Measurements from ENCODE around the gene DGCR8. TPM values are rescaled to one million over a fixed set of nuclear protein-coding genes. Genes with fewer than 3 reads are reported as not detected.

DGCR8 gene
- polyA plus RNA-seq, 1 experiment = 21.3 TPM

GRCh38 chr22:20127869-20128618, 48.0 kb downstream of the DGCR8 start:
- POLR2A ChIA-PET = no interaction called here
- H3K4me3 ChIP-seq (ENCODE audit: low read depth, low read length) = no peak overlapping the region
- no peaks in the 10 kb centered on the region for H3K27me3 ChIP-seq (ENCODE audit: control insufficient read depth, insufficient read depth, low read length)
- H3K36me3 ChIP-seq (ENCODE audit: control insufficient read depth, insufficient read depth, low read length) = peaks cover 23% of the 10 kb centered on the region
- TF ChIP-seq, protein P1, sequence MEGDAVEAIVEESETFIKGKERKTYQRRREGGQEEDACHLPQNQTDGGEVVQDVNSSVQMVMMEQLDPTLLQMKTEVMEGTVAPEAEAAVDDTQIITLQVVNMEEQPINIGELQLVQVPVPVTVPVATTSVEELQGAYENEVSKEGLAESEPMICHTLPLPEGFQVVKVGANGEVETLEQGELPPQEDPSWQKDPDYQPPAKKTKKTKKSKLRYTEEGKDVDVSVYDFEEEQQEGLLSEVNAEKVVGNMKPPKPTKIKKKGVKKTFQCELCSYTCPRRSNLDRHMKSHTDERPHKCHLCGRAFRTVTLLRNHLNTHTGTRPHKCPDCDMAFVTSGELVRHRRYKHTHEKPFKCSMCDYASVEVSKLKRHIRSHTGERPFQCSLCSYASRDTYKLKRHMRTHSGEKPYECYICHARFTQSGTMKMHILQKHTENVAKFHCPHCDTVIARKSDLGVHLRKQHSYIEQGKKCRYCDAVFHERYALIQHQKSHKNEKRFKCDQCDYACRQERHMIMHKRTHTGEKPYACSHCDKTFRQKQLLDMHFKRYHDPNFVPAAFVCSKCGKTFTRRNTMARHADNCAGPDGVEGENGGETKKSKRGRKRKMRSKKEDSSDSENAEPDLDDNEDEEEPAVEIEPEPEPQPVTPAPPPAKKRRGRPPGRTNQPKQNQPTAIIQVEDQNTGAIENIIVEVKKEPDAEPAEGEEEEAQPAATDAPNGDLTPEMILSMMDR (IDR thresholded peaks at IDR 0.05; ENCODE audit: insufficient read depth, low read depth, low read length) = no peak
- CTCF ChIA-PET = interaction anchor here (2.0 kb wide), 1 partner anchor 10 kb away, joined by 5 read pairs; no protein-coding TSS in a partner anchor
- DNase-seq (ENCODE audit: low read depth) = no peak

GRCh38 chr22:20128619-20128901, 48.5 kb downstream of the DGCR8 start:
- H3K27me3 ChIP-seq (ENCODE audit: control insufficient read depth, insufficient read depth, low read length) = no peaks in the 10 kb centered on the region
- CTCF ChIA-PET = interaction anchor here (1.1 to 2.0 kb wide), 2 partner anchors 10 to 164 kb away, joined by 3 to 5 read pairs; no protein-coding TSS in a partner anchor
- DNase-seq (ENCODE audit: low read depth) = no peak
- TF ChIP-seq, protein P1 (IDR thresholded peaks at IDR 0.05; ENCODE audit: insufficient read depth, low read depth, low read length) = no peak
- POLR2A ChIA-PET = no interaction called here
- H3K36me3 ChIP-seq (ENCODE audit: control insufficient read depth, insufficient read depth, low read length) = peaks cover 23% of the 10 kb centered on the region
- no peak overlapping the region for H3K4me3 ChIP-seq (ENCODE audit: low read depth, low read length)

DNA sequence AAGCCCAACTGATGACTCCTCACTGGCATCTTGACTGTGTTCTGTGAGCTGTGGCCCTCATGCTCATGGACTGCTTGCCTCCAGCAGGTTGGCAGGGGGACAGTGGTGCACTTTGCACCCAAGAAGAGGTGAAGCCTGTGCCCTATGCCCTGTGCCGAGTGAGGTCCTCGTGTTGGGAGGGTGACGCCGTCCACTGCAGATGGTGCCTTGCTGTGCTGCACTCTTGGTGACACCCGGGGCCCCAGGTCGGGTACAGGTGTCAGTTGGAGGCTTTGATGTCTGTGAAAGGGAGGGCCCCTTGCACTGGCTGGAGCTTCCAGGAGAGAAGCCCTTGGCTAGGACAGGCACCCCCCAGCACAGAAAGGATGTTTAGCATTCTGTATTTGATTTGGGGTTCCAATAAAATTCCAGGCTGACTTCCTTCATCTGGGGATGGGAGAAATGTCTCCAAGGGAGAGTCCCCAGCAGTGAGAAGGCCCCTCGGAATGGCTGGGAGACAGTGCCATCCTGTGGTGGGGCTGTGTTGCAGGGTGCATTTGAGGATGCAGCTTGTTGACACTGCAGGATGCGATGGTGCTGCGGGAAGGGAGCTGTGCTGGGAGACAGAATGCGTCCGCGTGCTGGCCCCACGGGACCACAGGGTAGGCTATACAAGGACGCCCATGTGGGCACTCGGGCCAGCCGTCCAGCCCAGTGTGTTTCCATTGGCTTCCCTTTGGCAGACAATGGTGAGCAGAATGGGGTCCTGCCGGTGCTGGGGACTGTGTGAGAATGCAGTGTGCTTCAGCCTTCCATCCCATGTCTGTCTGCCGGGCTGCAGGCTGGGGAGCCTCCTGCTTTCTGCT, 49.1 kb downstream of the DGCR8 start:
- no peak for DNase-seq (ENCODE audit: low read depth)
- Histone ChIP-seq H3K4me3 (ENCODE audit: low read depth, low read length) (no peak overlapping the region), H3K27me3 (ENCODE audit: control insufficient read depth, insufficient read depth, low read length) (no peaks in the 10 kb centered on the region), H3K36me3 (ENCODE audit: control insufficient read depth, insufficient read depth, low read length) (peaks cover 20% of the 10 kb centered on the region)
- ChIA-PET CTCF (interaction anchor here (0.7 to 2.0 kb wide), 4 partner anchors 11 to 165 kb away, joined by 3 to 5 read pairs (median 3); partner anchors contain the start of gene TANGO2), POLR2A (no interaction called here)
- TF ChIP-seq, protein P1 (IDR thresholded peaks at IDR 0.05; ENCODE audit: insufficient read depth, low read depth, low read length) = peak; percentile 55

GRCh38 chr22:20129747-20130014, 49.6 kb downstream of the DGCR8 start:
- POLR2A ChIA-PET = no interaction called here

DNA sequence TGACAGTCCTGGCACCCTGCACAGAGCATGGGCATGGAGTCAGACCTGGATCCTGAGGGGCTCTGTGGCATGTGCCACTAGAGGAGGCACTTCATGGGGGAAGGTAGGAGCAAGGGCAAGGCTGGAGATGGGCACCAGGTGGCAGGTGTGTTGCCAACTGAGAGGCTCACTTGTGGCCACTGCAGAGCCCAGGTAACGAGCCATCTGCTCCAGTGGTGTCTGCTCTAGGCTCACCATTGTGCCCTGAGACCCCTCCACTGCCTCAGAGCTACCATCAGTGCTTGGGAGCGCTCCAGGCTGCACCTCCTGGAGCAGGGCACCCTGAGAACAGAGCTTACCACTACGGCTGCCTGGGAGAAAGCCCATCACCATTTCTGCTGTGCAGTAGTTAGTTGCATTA, 50.3 kb downstream of the DGCR8 start:
- Histone ChIP-seq H3K27me3 (ENCODE audit: control insufficient read depth, insufficient read depth, low read length) (no peaks in the 10 kb centered on the region), H3K36me3 (ENCODE audit: control insufficient read depth, insufficient read depth, low read length) (peaks cover 16% of the 10 kb centered on the region), H3K4me3 (ENCODE audit: low read depth, low read length) (no peak overlapping the region)
- ChIA-PET CTCF (no interaction called here), POLR2A (no interaction called here)
- DNase-seq (ENCODE audit: low read depth) = no peak
- TF ChIP-seq, protein P1 (IDR thresholded peaks at IDR 0.05; ENCODE audit: insufficient read depth, low read depth, low read length) = no peak

More at GRCh38 chr22:20129747-20130014, 49.6 kb downstream of the DGCR8 start:
- TF ChIP-seq, protein P1 (IDR thresholded peaks at IDR 0.05; ENCODE audit: insufficient read depth, low read depth, low read length) = no peak
- Histone ChIP-seq H3K4me3 (ENCODE audit: low read depth, low read length) (no peak overlapping the region), H3K36me3 (ENCODE audit: control insufficient read depth, insufficient read depth, low read length) (peaks cover 18% of the 10 kb centered on the region), H3K27me3 (ENCODE audit: control insufficient read depth, insufficient read depth, low read length) (no peaks in the 10 kb centered on the region)
- CTCF ChIA-PET = interaction anchor here (0.7 to 2.0 kb wide), 4 partner anchors 11 to 165 kb away, joined by 3 to 5 read pairs (median 3); partner anchors contain the start of gene TANGO2
- DNase-seq (ENCODE audit: low read depth) = no peak

Measured in BJ (cell line).